ENCODE measurements around the gene TRIM17. TPM values are rescaled to one million over a fixed set of nuclear protein-coding genes. Genes with fewer than 3 reads are reported as not detected.

TRIM17 gene
- total RNA-seq, 1 experiment from 2014 or later, result not detected

DNA sequence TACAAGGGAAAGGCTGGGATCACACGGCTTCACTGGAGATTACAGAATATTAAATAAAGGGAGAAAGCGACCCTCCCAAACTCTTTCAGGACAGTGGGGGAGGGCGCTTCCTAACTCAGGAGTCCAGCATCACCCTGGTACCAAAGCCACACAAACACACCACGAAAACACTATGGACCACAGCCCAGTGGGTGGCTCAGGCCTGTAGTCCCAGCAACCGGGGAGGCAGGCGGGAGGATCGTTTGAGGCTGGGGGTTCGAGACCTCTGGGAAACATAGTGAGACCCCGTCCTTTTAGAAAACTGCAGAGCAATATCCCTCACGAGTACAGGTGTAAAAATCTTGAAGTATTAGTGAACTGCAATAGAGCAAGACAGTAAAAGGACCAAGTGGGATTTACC lies 26.0 kb downstream of the TRIM17 start:
- Histone ChIP-seq H3K4me2 (ENCODE audit: low read length) (no peak overlapping the region), H3K36me3 (ENCODE audit: control insufficient read depth in 1 of 2, insufficient read depth in 2 of 2, low read length in 2 of 2) (peaks cover 7 to 8% of the 10 kb centered on the region in 2 experiments; a peak in 3 of 4 replicates), H3K27ac (ENCODE audit: low read depth, low read length) (no peak overlapping the region), H3K9me3 (ENCODE audit: control insufficient read depth in 1 of 2, insufficient read depth in 1 of 2, low read depth in 1 of 2, low read length in 2 of 2) (no peaks in the 10 kb centered on the region), H3K9ac (ENCODE audit: low read length) (no peak overlapping the region), H2AFZ (ENCODE audit: low read depth, low read length, poor library complexity, severe bottlenecking) (no peak overlapping the region), H3K4me3 (replicated peaks in 1 of 2; ENCODE audit: low read depth in 1 of 2, low read length in 2 of 2) (no peak overlapping the region), H3K9me2 (ENCODE audit: insufficient read depth) (no peaks in the 10 kb centered on the region), H3K4me1 (ENCODE audit: control insufficient read depth in 1 of 2, insufficient read depth in 2 of 2, low read length in 2 of 2) (peaks cover 25 to 33% of the 10 kb centered on the region in 2 experiments), H3K27me3 (ENCODE audit: insufficient read depth, low read length) (no peaks in the 10 kb centered on the region), H4K20me1 (ENCODE audit: insufficient read depth) (no peaks in the 10 kb centered on the region), H3K79me2 (ENCODE audit: insufficient read depth, low read length) (no peaks in the 10 kb centered on the region)
- POLR2A ChIA-PET, result no interaction called here
- DNase-seq (ENCODE audit: low read depth, low spot score) (no peak), ATAC-seq (no peak)
- CTCF ChIA-PET, result no interaction called here
- TF ChIP-seq EZH2phosphoT487 (IDR thresholded peaks at IDR 0.05; ENCODE audit: borderline replicate concordance) (no peak), ZFX (IDR thresholded peaks at IDR 0.05) (no peak), JUND (IDR thresholded peaks at IDR 0.05) (no peak), CBX3 (IDR thresholded peaks at IDR 0.05; ENCODE audit: low read depth) (no peak), CEBPB (IDR thresholded peaks at IDR 0.05; ENCODE audit: low read depth) (no peak), EZH2 (IDR thresholded peaks at IDR 0.05) (no peak), ZNF274 (IDR thresholded peaks at IDR 0.05; ENCODE audit: low read depth, low read length) (no peak), ELF1 (IDR thresholded peaks at IDR 0.05; ENCODE audit: borderline replicate concordance, low read depth) (no peak), YY1 (IDR thresholded peaks at IDR 0.05; ENCODE audit: extremely low read depth, insufficient replicate concordance, low read depth, low read length) (no peak), SRF (IDR thresholded peaks at IDR 0.05; ENCODE audit: low read depth) (no peak), SP1 (IDR thresholded peaks at IDR 0.05; ENCODE audit: low read depth) (no peak), FOSL1 (IDR thresholded peaks at IDR 0.05; ENCODE audit: low read depth) (no peak), SIN3A (IDR thresholded peaks at IDR 0.05; ENCODE audit: low read depth) (no peak), EGR1 (IDR thresholded peaks at IDR 0.05; ENCODE audit: low read depth) (no peak), RAD21 (IDR thresholded peaks at IDR 0.05; ENCODE audit: low read depth) (no peak), POLR2A (IDR thresholded peaks at IDR 0.05; ENCODE audit: borderline replicate concordance, extremely low read depth, insufficient read depth, insufficient read length) (no peak)
- TF ChIP-seq, protein P1, sequence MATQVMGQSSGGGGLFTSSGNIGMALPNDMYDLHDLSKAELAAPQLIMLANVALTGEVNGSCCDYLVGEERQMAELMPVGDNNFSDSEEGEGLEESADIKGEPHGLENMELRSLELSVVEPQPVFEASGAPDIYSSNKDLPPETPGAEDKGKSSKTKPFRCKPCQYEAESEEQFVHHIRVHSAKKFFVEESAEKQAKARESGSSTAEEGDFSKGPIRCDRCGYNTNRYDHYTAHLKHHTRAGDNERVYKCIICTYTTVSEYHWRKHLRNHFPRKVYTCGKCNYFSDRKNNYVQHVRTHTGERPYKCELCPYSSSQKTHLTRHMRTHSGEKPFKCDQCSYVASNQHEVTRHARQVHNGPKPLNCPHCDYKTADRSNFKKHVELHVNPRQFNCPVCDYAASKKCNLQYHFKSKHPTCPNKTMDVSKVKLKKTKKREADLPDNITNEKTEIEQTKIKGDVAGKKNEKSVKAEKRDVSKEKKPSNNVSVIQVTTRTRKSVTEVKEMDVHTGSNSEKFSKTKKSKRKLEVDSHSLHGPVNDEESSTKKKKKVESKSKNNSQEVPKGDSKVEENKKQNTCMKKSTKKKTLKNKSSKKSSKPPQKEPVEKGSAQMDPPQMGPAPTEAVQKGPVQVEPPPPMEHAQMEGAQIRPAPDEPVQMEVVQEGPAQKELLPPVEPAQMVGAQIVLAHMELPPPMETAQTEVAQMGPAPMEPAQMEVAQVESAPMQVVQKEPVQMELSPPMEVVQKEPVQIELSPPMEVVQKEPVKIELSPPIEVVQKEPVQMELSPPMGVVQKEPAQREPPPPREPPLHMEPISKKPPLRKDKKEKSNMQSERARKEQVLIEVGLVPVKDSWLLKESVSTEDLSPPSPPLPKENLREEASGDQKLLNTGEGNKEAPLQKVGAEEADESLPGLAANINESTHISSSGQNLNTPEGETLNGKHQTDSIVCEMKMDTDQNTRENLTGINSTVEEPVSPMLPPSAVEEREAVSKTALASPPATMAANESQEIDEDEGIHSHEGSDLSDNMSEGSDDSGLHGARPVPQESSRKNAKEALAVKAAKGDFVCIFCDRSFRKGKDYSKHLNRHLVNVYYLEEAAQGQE (IDR thresholded peaks at IDR 0.05; ENCODE audit: low read depth), result no peak
- TF ChIP-seq, protein P2, sequence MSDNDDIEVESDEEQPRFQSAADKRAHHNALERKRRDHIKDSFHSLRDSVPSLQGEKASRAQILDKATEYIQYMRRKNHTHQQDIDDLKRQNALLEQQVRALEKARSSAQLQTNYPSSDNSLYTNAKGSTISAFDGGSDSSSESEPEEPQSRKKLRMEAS (IDR thresholded peaks at IDR 0.05), result no peak
- TF ChIP-seq, protein P3, sequence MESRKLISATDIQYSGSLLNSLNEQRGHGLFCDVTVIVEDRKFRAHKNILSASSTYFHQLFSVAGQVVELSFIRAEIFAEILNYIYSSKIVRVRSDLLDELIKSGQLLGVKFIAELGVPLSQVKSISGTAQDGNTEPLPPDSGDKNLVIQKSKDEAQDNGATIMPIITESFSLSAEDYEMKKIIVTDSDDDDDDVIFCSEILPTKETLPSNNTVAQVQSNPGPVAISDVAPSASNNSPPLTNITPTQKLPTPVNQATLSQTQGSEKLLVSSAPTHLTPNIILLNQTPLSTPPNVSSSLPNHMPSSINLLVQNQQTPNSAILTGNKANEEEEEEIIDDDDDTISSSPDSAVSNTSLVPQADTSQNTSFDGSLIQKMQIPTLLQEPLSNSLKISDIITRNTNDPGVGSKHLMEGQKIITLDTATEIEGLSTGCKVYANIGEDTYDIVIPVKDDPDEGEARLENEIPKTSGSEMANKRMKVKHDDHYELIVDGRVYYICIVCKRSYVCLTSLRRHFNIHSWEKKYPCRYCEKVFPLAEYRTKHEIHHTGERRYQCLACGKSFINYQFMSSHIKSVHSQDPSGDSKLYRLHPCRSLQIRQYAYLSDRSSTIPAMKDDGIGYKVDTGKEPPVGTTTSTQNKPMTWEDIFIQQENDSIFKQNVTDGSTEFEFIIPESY (IDR thresholded peaks at IDR 0.05; ENCODE audit: extremely low read depth, insufficient replicate concordance, low read length), result no peak
- TF ChIP-seq, protein P4, sequence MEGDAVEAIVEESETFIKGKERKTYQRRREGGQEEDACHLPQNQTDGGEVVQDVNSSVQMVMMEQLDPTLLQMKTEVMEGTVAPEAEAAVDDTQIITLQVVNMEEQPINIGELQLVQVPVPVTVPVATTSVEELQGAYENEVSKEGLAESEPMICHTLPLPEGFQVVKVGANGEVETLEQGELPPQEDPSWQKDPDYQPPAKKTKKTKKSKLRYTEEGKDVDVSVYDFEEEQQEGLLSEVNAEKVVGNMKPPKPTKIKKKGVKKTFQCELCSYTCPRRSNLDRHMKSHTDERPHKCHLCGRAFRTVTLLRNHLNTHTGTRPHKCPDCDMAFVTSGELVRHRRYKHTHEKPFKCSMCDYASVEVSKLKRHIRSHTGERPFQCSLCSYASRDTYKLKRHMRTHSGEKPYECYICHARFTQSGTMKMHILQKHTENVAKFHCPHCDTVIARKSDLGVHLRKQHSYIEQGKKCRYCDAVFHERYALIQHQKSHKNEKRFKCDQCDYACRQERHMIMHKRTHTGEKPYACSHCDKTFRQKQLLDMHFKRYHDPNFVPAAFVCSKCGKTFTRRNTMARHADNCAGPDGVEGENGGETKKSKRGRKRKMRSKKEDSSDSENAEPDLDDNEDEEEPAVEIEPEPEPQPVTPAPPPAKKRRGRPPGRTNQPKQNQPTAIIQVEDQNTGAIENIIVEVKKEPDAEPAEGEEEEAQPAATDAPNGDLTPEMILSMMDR (IDR thresholded peaks at IDR 0.05 in 2 of 3, conservative IDR thresholded peaks at IDR 0.05 in 1 of 3; ENCODE audit: borderline replicate concordance in 1 of 3, insufficient read depth in 1 of 3, low read depth in 2 of 3, low read length in 2 of 3), result no peak
- intact Hi-C loops (cut with micrococcal nuclease), result loop anchor here (5.0 kb wide), 1 partner anchor 393 kb away; no protein-coding TSS in a partner anchor
- no TSS peak for BruUV-seq (replicated peaks)
- RAD21 ChIA-PET (ENCODE audit: low non-redundant PET in 1 of 2, low total read pairs in 2 of 2, uncharacterized antibody in 2 of 2, unreplicated experiment in 2 of 2), result no interaction called here

Measured in HCT116 (cell line).